GM04504 (cell line): ENCODE data around the gene C19orf33.
"Not testable (repeated sequence)": the region's sequence is repeated elsewhere in the genome, so short reads cannot be mapped to it uniquely, and the experiment has no call there.

Source experiments
- DNase-seq: peaks from one replicate; pipeline ENCODE4 v3.0.0-alpha.2; 2012; ENCODE audit warnings: low read depth

C19orf33 gene

GRCh38 chr19:38303517-38304351, at the start of gene C19orf33:
C19orf33 (plus strand) TSS chr19:38304251; CDS start chr19:38304262, 11 bp downstream.
- DNase-seq = no peak

- no peak for DNase-seq
These were observed 48.6 kb upstream of the C19orf33 start for GRCh38 chr19:38255383-38256014.

GRCh38 chr19:38261942-38262341, 42.1 kb upstream of the C19orf33 start:
- DNase-seq = not testable (repeated sequence)

- DNase-seq = no peak
These were observed 41.3 kb upstream of the C19orf33 start for GRCh38 chr19:38262585-38263268.

GRCh38 chr19:38263689-38264485, 40.2 kb upstream of the C19orf33 start:
- DNase-seq = no peak

GRCh38 chr19:38264486-38265212, 39.4 kb upstream of the C19orf33 start, which contains the start of gene SPINT2:
SPINT2 (plus strand) TSS chr19:38264573; CDS start chr19:38264893, 320 bp downstream.
- no peak for DNase-seq

GRCh38 chr19:38265213-38265861, 38.7 kb upstream of the C19orf33 start:
- DNase-seq = no peak

- DNase-seq = no peak
These were observed 38.1 kb upstream of the C19orf33 start for GRCh38 chr19:38265921-38266429.

GRCh38 chr19:38266981-38267597, 37.0 kb upstream of the C19orf33 start:
- DNase-seq = no peak

GRCh38 chr19:38267761-38268483, 36.1 kb upstream of the C19orf33 start:
- DNase-seq = no peak

GRCh38 chr19:38268539-38268938, 35.5 kb upstream of the C19orf33 start:
- DNase-seq = no peak

GRCh38 chr19:38270587-38271167, 33.4 kb upstream of the C19orf33 start:
- no peak for DNase-seq

- no peak for DNase-seq
These were observed 30.6 kb upstream of the C19orf33 start for GRCh38 chr19:38273499-38273898.

GRCh38 chr19:38274739-38275138, 29.3 kb upstream of the C19orf33 start:
- DNase-seq = no peak

GRCh38 chr19:38276942-38277517, 27.0 kb upstream of the C19orf33 start:
- no peak for DNase-seq

- no peak for DNase-seq
These were observed 26.5 kb upstream of the C19orf33 start for GRCh38 chr19:38277549-38277948.

- peak; percentile 55 for DNase-seq
These were observed 25.9 kb upstream of the C19orf33 start for GRCh38 chr19:38277969-38278680.

GRCh38 chr19:38278751-38279150, 25.3 kb upstream of the C19orf33 start:
- no peak for DNase-seq
